Progenitor cell of endocrine pancreas (in vitro differentiated cells): ENCODE measurements around the gene OR1M1. TPM values are rescaled to one million over a fixed set of nuclear protein-coding genes. Genes with fewer than 3 reads are reported as not detected.

Experiments
- DNase-seq: peaks from one replicate; pipeline ENCODE4 v3.0.0; 2021; ENCODE audit warnings: low spot score; ENCODE audit not compliant: unreplicated experiment
- H3K27ac Mint-ChIP-seq: 2 replicates; pipeline ENCODE4 v1.8.0; 2021; ENCODE audit warnings: mild to moderate bottlenecking, moderate library complexity, mixed read lengths
- H3K27me3 Mint-ChIP-seq: 2 replicates; pipeline ENCODE4 v1.8.0; 2021; ENCODE audit warnings: mixed read lengths
- H3K36me3 Mint-ChIP-seq: 2 replicates; pipeline ENCODE4 v1.8.0; 2022; ENCODE audit warnings: mixed read lengths; ENCODE audit not compliant: insufficient read depth
- H3K4me1 Mint-ChIP-seq: 2 replicates; pipeline ENCODE4 v1.8.0; 2021; ENCODE audit warnings: low read depth, mixed read lengths
- H3K4me3 Mint-ChIP-seq: 2 replicates; pipeline ENCODE4 v1.8.0; 2021; ENCODE audit warnings: low read depth, mild to moderate bottlenecking, moderate library complexity, mixed read lengths
- H3K9me3 Mint-ChIP-seq: 2 replicates; pipeline ENCODE4 v1.8.0; 2021; ENCODE audit warnings: low read depth, mixed read lengths
- CTCF ChIP-seq: fragments of 200-600 bp; sonication (generic); IDR thresholded peaks from one replicate; pipeline ENCODE4 v1.5.0; 2021; ENCODE audit warnings: antibody characterized with exemption, mild to moderate bottlenecking; ENCODE audit not compliant: unreplicated experiment
- long read RNA-seq: library from polyadenylated mRNA; unstranded; transcript quantifications from one replicate; pipeline ENCODE4 v2.0.0, GENCODE V29; 2020
- total RNA-seq: library from RNA; stranded (reverse); gene quantifications from 2 replicates; pipeline ENCODE4 v1.2.1, GENCODE V29; 2021

Gene OR1M1
- total RNA-seq, result not detected in 2 replicates
- long read RNA-seq, result 0 reads

DNA sequence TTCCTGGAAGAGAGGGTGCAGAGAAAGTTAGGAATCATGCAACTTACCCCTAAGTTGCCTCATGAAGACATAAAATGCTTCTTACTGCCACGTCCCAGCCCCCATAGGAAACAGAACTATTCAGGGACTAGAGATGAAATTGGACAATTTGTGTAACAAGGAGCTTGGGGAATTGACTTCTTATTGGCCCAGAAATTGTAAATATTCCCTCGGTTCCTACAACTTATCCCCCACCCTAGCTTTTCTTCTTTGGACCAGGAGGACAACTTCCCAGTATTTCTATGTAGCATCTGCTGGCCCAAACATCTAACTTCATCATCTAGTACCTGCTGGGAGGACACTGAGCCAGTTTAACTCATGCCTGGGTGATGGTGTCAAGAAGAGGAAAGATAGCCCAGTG lies at the start of gene OR1M1:
Gene OR1M1, plus strand, starts transcription at position 301 of the 400 bp plus-strand sequence. CDS start 6,184 bp downstream, outside the sequence.
- Mint-ChIP-seq H3K4me3 (no peak within 1 kb of the TSS), H3K27me3 (peaks cover 6% of the 10 kb centered on the region), H3K9me3 (peaks cover 6% of the 10 kb centered on the region), H3K4me1 (no peaks in the 10 kb centered on the region), H3K36me3 (no peaks in the 10 kb centered on the region), H3K27ac (no peak within 1 kb of the TSS)
- no peak for TF ChIP-seq CTCF
- DNase-seq, result no peak

DNA sequence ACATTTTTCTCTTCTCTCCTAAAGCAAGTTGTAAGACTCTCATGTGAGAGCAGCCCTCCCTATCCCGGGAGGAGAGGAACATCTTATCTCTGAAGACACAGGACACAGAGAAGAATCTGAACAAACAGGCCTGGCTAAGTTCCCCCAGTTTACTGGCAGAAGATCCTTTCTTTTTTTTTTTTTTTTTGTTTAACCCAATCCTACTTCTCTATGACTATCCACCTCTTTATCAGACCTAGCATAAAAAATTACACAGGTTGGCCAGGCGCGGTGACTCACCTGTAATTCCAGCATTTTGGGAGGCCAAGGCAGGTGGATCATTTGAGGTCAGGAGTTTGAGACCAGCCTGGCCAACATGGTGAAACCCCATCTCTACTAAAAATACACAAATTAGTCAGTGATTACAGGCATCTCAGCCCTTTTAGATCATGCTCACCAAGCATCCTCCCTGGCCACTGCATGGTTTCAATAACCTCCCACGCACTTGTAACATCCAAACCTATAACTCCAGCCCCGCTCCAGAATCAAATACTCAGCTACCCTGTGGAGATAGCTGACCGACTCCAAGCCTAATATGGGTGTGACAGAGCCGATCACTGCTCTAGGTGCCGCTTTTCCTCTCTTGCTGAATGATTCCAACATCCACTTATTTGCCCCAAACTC lies 49.3 kb upstream of the OR1M1 start:
- no peak overlapping the region for H3K27ac Mint-ChIP-seq
- no peak overlapping the region for H3K4me3 Mint-ChIP-seq
- no peaks in the 10 kb centered on the region for H3K36me3 Mint-ChIP-seq

GRCh38 chr19:9039728-9040127 lies 47.1 kb upstream of the OR1M1 start:
- Mint-ChIP-seq H3K36me3 (no peaks in the 10 kb centered on the region), H3K4me3 (no peak overlapping the region), H3K27me3 (no peaks in the 10 kb centered on the region), H3K4me1 (peaks cover 3% of the 10 kb centered on the region), H3K27ac (peak overlapping the region; percentile 15), H3K9me3 (no peaks in the 10 kb centered on the region)
- no peak for DNase-seq
- no peak for TF ChIP-seq CTCF

More for the DNA sequence above, 49.3 kb upstream of the OR1M1 start:
- Mint-ChIP-seq H3K9me3 (no peaks in the 10 kb centered on the region), H3K27me3 (no peaks in the 10 kb centered on the region), H3K4me1 (peaks cover 3% of the 10 kb centered on the region)
- no peak for TF ChIP-seq CTCF
- DNase-seq, result no peak

DNA sequence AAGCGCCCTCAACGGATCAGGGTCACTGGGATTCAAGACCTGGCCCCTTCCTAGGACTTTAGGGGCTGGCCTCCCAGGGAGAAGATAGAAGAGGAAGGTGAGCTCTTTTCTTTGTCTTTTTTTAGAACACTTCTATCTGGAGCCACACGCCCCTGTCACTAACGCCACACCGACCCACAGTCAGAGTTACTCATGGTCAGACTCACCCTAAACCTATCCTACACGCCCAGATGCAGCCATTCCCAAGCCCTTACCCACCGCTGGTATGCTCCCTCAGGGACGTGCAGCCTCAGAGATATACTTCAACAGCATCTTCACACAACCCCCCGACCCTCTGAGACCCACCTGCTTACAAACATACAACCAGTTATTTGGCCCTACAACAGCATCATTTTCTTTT lies 46.7 kb upstream of the OR1M1 start:
- TF ChIP-seq CTCF, result no peak
- peak overlapping the region; percentile 15 for H3K27ac Mint-ChIP-seq
- no peak overlapping the region for H3K4me3 Mint-ChIP-seq
- peaks cover 3% of the 10 kb centered on the region for H3K4me1 Mint-ChIP-seq
- H3K9me3 Mint-ChIP-seq, result no peaks in the 10 kb centered on the region
- DNase-seq, result no peak
- H3K27me3 Mint-ChIP-seq, result no peaks in the 10 kb centered on the region
- H3K36me3 Mint-ChIP-seq, result no peaks in the 10 kb centered on the region

- H3K27ac Mint-ChIP-seq, result no peak overlapping the region
- H3K27me3 Mint-ChIP-seq, result no peaks in the 10 kb centered on the region
- no peak overlapping the region for H3K4me3 Mint-ChIP-seq
- no peak for TF ChIP-seq CTCF
- no peaks in the 10 kb centered on the region for H3K9me3 Mint-ChIP-seq
- H3K4me1 Mint-ChIP-seq, result peaks cover 3% of the 10 kb centered on the region
- H3K36me3 Mint-ChIP-seq, result no peaks in the 10 kb centered on the region
- DNase-seq, result no peak
These were observed 45.8 kb upstream of the OR1M1 start for GRCh38 chr19:9041023-9041422.
